ENCODE data around the gene RTF2. TPM values are rescaled to one million over a fixed set of nuclear protein-coding genes. Genes with fewer than 3 reads are reported as not detected.

The RTF2 gene
- polyA plus RNA-seq, 1 donor = 84.7 TPM

GRCh38 chr20:56469077-56469449, 636 bp downstream of the RTF2 start:
- H3K4me1 ChIP-seq (ENCODE audit: control insufficient read depth, insufficient read depth, low read length) = peaks cover 6% of the 10 kb centered on the region
- no CpG with 5 or more reads among the region's 8 CpGs for WGBS (ENCODE audit: insufficient coverage, low lambda C conversion rate)
- no peak overlapping the region for H3K27ac ChIP-seq (ENCODE audit: low read length)

GRCh38 chr20:56483970-56484369, 15.5 kb downstream of the RTF2 start:
- Histone ChIP-seq H3K27ac (ENCODE audit: low read length) (no peak overlapping the region), H3K9me3 (ENCODE audit: control insufficient read depth, low read depth, low read length) (no peaks in the 10 kb centered on the region), H3K4me3 (ENCODE audit: low read length) (no peak overlapping the region), H3K36me3 (ENCODE audit: control insufficient read depth, insufficient read depth, low read length) (peaks cover 77% of the 10 kb centered on the region), H3K4me1 (ENCODE audit: control insufficient read depth, insufficient read depth, low read length) (no peaks in the 10 kb centered on the region), H3K27me3 (ENCODE audit: control insufficient read depth, insufficient read depth, low read length) (no peaks in the 10 kb centered on the region)
- no peak for DNase-seq
- WGBS (ENCODE audit: insufficient coverage, low lambda C conversion rate) = 100% methylated on average over 2 of the region's 7 CpGs

More at GRCh38 chr20:56469077-56469449, 636 bp downstream of the RTF2 start:
- no peak for DNase-seq
- Histone ChIP-seq H3K36me3 (ENCODE audit: control insufficient read depth, insufficient read depth, low read length) (peaks cover 20% of the 10 kb centered on the region), H3K27me3 (ENCODE audit: control insufficient read depth, insufficient read depth, low read length) (no peaks in the 10 kb centered on the region), H3K4me3 (ENCODE audit: low read length) (peak overlapping the region; percentile 88), H3K9me3 (ENCODE audit: control insufficient read depth, low read depth, low read length) (no peaks in the 10 kb centered on the region)

- Histone ChIP-seq H3K27ac (ENCODE audit: low read length) (no peak overlapping the region), H3K27me3 (ENCODE audit: control insufficient read depth, insufficient read depth, low read length) (no peaks in the 10 kb centered on the region), H3K4me1 (ENCODE audit: control insufficient read depth, insufficient read depth, low read length) (no peaks in the 10 kb centered on the region), H3K36me3 (ENCODE audit: control insufficient read depth, insufficient read depth, low read length) (peaks cover 59% of the 10 kb centered on the region), H3K9me3 (ENCODE audit: control insufficient read depth, low read depth, low read length) (no peaks in the 10 kb centered on the region), H3K4me3 (ENCODE audit: low read length) (no peak overlapping the region)
- WGBS (ENCODE audit: insufficient coverage, low lambda C conversion rate) = 100% methylated on average over 1 of the region's 11 CpGs
- no peak for DNase-seq
Measured at GRCh38 chr20:56487216-56487615, 18.8 kb downstream of the RTF2 start.

- DNase-seq = no peak
- Histone ChIP-seq H3K9me3 (ENCODE audit: control insufficient read depth, low read depth, low read length) (no peaks in the 10 kb centered on the region), H3K36me3 (ENCODE audit: control insufficient read depth, insufficient read depth, low read length) (peaks cover 55% of the 10 kb centered on the region), H3K27me3 (ENCODE audit: control insufficient read depth, insufficient read depth, low read length) (no peaks in the 10 kb centered on the region), H3K4me1 (ENCODE audit: control insufficient read depth, insufficient read depth, low read length) (no peaks in the 10 kb centered on the region), H3K27ac (ENCODE audit: low read length) (no peak overlapping the region), H3K4me3 (ENCODE audit: low read length) (no peak overlapping the region)
- 100% methylated on average over 1 of the region's 5 CpGs for WGBS (ENCODE audit: insufficient coverage, low lambda C conversion rate)
Measured at GRCh38 chr20:56488566-56488965, 20.1 kb downstream of the RTF2 start.

DNA sequence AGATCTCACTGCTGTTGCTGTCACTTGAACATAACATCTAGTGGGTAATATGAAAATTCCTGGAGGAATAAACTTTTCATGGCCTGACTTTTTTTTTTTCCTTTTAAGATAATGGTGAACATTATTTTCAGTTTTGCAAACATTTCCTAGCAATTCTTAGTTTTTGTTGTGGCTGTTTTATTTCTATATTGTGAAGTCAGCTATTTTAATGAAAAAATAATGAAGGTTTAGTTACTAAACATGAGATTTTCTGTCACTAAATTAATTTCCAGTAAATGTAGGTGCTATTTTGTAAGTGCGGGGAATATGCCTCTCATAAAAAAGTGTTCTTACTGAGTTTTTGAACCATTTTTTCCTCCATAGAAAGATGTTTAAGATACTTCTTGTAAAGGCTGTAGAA, 32.7 kb downstream of the RTF2 start:
- DNase-seq = no peak
- 80% methylated on average over 1 of the region's 1 CpG for WGBS (ENCODE audit: insufficient coverage, low lambda C conversion rate)
- Histone ChIP-seq H3K4me1 (ENCODE audit: control insufficient read depth, insufficient read depth, low read length) (no peaks in the 10 kb centered on the region), H3K27me3 (ENCODE audit: control insufficient read depth, insufficient read depth, low read length) (no peaks in the 10 kb centered on the region), H3K9me3 (ENCODE audit: control insufficient read depth, low read depth, low read length) (no peaks in the 10 kb centered on the region), H3K4me3 (ENCODE audit: low read length) (no peak overlapping the region), H3K36me3 (ENCODE audit: control insufficient read depth, insufficient read depth, low read length) (peaks cover 20% of the 10 kb centered on the region), H3K27ac (ENCODE audit: low read length) (no peak overlapping the region)

GRCh38 chr20:56503916-56504315, 35.5 kb downstream of the RTF2 start:
- whole genome bisulfite sequencing (ENCODE audit: insufficient coverage, low lambda C conversion rate) = 100% methylated on average over 1 of the region's 8 CpGs
- Histone ChIP-seq H3K27me3 (ENCODE audit: control insufficient read depth, insufficient read depth, low read length) (no peaks in the 10 kb centered on the region), H3K9me3 (ENCODE audit: control insufficient read depth, low read depth, low read length) (no peaks in the 10 kb centered on the region), H3K4me1 (ENCODE audit: control insufficient read depth, insufficient read depth, low read length) (no peaks in the 10 kb centered on the region), H3K4me3 (ENCODE audit: low read length) (no peak overlapping the region), H3K36me3 (ENCODE audit: control insufficient read depth, insufficient read depth, low read length) (peaks cover 12% of the 10 kb centered on the region), H3K27ac (ENCODE audit: low read length) (no peak overlapping the region)
- no peak for DNase-seq

- DNase-seq = no peak
- Histone ChIP-seq H3K27me3 (ENCODE audit: control insufficient read depth, insufficient read depth, low read length) (no peaks in the 10 kb centered on the region), H3K4me3 (ENCODE audit: low read length) (no peak overlapping the region), H3K4me1 (ENCODE audit: control insufficient read depth, insufficient read depth, low read length) (no peaks in the 10 kb centered on the region), H3K36me3 (ENCODE audit: control insufficient read depth, insufficient read depth, low read length) (peaks cover 12% of the 10 kb centered on the region), H3K27ac (ENCODE audit: low read length) (no peak overlapping the region), H3K9me3 (ENCODE audit: control insufficient read depth, low read depth, low read length) (no peaks in the 10 kb centered on the region)
- WGBS (ENCODE audit: insufficient coverage, low lambda C conversion rate) = 83% methylated on average over 1 of the region's 9 CpGs
Measured at GRCh38 chr20:56504373-56505005, 36.1 kb downstream of the RTF2 start.

DNA sequence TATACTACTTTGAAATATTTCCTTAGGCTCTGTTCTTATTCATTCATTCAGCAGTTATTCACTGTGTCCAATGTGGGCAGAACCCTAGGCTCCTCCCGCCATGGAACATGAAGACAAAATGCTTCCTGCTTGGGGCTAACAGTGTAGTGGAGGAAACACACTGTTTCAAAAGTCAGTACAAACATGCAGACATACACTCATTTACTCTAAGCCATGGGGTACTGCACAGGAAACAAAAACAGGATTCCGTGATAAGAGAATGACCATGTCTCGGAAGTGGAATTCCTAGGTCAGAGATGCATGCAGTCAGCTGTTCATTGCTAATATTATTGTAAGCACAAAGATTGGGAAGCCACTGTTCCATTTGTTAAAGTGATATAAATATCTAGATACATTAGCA, 37.7 kb downstream of the RTF2 start:
- Histone ChIP-seq H3K27me3 (ENCODE audit: control insufficient read depth, insufficient read depth, low read length) (no peaks in the 10 kb centered on the region), H3K4me1 (ENCODE audit: control insufficient read depth, insufficient read depth, low read length) (no peaks in the 10 kb centered on the region), H3K27ac (ENCODE audit: low read length) (no peak overlapping the region), H3K9me3 (ENCODE audit: control insufficient read depth, low read depth, low read length) (no peaks in the 10 kb centered on the region), H3K4me3 (ENCODE audit: low read length) (no peak overlapping the region), H3K36me3 (ENCODE audit: control insufficient read depth, insufficient read depth, low read length) (peaks cover 12% of the 10 kb centered on the region)
- WGBS (ENCODE audit: insufficient coverage, low lambda C conversion rate) = no CpG with 5 or more reads among the region's 3 CpGs
- DNase-seq = no peak

- H3K27me3 ChIP-seq (ENCODE audit: control insufficient read depth, insufficient read depth, low read length) = no peaks in the 10 kb centered on the region
- no peaks in the 10 kb centered on the region for H3K4me1 ChIP-seq (ENCODE audit: control insufficient read depth, insufficient read depth, low read length)
- no peak overlapping the region for H3K4me3 ChIP-seq (ENCODE audit: low read length)
- whole genome bisulfite sequencing (ENCODE audit: insufficient coverage, low lambda C conversion rate) = no CpG with 5 or more reads among the region's 10 CpGs
- no peak overlapping the region for H3K27ac ChIP-seq (ENCODE audit: low read length)
- H3K9me3 ChIP-seq (ENCODE audit: control insufficient read depth, low read depth, low read length) = no peaks in the 10 kb centered on the region
- H3K36me3 ChIP-seq (ENCODE audit: control insufficient read depth, insufficient read depth, low read length) = peaks cover 29% of the 10 kb centered on the region
- DNase-seq = no peak
Measured at GRCh38 chr20:56511926-56512325, 43.5 kb downstream of the RTF2 start.

DNA sequence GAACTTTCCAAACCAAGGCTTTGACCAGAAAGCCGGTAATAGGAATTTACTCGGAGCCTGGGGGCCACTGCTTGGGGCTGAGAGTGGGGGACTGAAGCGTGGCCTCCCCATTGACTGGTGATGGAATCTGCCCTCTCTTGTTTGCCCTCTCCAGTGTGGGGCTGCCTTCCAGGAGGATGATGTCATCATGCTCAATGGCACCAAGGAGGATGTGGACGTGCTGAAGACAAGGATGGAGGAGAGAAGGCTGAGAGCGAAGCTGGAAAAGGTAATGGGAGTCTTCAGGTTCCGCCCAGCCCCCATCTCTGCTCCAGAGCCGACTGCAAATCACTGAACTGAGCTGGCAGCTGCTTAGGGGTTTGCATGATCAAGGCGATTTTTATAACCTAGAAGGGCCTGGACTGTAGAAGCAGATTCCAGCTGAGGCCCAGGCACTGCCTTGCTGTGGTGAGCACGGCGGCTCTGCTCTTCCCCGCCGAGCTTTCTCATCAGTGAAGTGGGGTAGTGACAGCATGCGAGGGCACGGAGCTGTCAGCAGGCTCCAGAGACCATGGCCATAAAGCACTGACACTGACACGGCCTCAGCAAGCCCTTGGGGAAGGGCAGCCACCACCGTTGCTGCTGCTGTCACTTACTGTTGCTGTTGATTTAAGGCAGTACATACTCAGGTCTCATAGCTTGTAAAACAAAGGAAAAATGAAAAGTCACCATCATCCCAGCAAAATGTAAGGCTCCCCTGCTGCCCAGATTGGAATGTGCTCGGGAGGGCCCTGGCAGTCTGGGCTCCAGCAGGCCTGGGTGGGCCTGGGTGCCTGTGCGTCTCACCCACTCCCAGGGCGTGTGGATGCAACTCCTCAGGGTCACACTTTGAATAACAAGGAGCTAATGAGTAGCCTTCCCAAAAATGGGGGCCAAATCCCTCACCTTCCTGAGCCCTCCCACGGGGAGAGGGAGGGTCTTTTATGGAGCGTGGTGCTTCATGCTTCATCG, 45.0 kb downstream of the RTF2 start:
- no peak for DNase-seq
- WGBS (ENCODE audit: insufficient coverage, low lambda C conversion rate) = no CpG with 5 or more reads among the region's 22 CpGs
- Histone ChIP-seq H3K9me3 (ENCODE audit: control insufficient read depth, low read depth, low read length) (no peaks in the 10 kb centered on the region), H3K36me3 (ENCODE audit: control insufficient read depth, insufficient read depth, low read length) (peaks cover 42% of the 10 kb centered on the region), H3K27me3 (ENCODE audit: control insufficient read depth, insufficient read depth, low read length) (no peaks in the 10 kb centered on the region), H3K27ac (ENCODE audit: low read length) (no peak overlapping the region), H3K4me1 (ENCODE audit: control insufficient read depth, insufficient read depth, low read length) (no peaks in the 10 kb centered on the region), H3K4me3 (ENCODE audit: low read length) (no peak overlapping the region)

Data from large intestine (tissue), 3 donors.